Gastrocnemius medialis (tissue), 4 donors: Measurements from ENCODE around the gene UTP3.

ENCODE experiments used
- POLR2A ChIP-seq, 2 donors: fragments of 450-650 bp; IDR thresholded peaks; one replicate each; pipeline ENCODE4 v1.6.1; 2017; ENCODE audit warnings: antibody characterized with exemption in 2 of 2, mild to moderate bottlenecking in 2 of 2, moderate library complexity in 2 of 2
- TF ChIP-seq, protein P1 (sequence below), 5 experiments: fragments of 450-650 bp in 3 of 5; fragments of 200-600 bp in 2 of 5; sonication (generic) in 2 of 5; IDR thresholded peaks in 4 of 5; conservative IDR thresholded peaks in 1 of 5; 1 replicate in 4 of 5; 2 replicates in 1 of 5; pipeline ENCODE4 v1.5.1; 2016 to 2019; ENCODE audit warnings: antibody characterized with exemption in 5 of 5, mild to moderate bottlenecking in 3 of 5, moderate library complexity in 3 of 5

- TF ChIP-seq, protein P1, sequence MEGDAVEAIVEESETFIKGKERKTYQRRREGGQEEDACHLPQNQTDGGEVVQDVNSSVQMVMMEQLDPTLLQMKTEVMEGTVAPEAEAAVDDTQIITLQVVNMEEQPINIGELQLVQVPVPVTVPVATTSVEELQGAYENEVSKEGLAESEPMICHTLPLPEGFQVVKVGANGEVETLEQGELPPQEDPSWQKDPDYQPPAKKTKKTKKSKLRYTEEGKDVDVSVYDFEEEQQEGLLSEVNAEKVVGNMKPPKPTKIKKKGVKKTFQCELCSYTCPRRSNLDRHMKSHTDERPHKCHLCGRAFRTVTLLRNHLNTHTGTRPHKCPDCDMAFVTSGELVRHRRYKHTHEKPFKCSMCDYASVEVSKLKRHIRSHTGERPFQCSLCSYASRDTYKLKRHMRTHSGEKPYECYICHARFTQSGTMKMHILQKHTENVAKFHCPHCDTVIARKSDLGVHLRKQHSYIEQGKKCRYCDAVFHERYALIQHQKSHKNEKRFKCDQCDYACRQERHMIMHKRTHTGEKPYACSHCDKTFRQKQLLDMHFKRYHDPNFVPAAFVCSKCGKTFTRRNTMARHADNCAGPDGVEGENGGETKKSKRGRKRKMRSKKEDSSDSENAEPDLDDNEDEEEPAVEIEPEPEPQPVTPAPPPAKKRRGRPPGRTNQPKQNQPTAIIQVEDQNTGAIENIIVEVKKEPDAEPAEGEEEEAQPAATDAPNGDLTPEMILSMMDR (IDR thresholded peaks at IDR 0.05 in 4 of 5, conservative IDR thresholded peaks at IDR 0.05 in 1 of 5) = no peak
- no peak for TF ChIP-seq POLR2A (IDR thresholded peaks at IDR 0.05)
These were observed 33.7 kb upstream of the UTP3 start for GRCh38 chr4:70654605-70655011.
